GM12801 (cell line): ENCODE results near the gene ARL17A.
"Not testable (repeated sequence)": the region's sequence is repeated elsewhere in the genome, so short reads cannot be mapped to it uniquely, and the experiment has no call there.

Source experiments
- TF ChIP-seq, protein P1 (sequence below): IDR thresholded peaks from one replicate; pipeline ENCODE4 v1.5.1; 2011; ENCODE audit warnings: control low read depth; ENCODE audit not compliant: insufficient read length; ENCODE audit errors: extremely low read depth

ARL17A gene

DNA sequence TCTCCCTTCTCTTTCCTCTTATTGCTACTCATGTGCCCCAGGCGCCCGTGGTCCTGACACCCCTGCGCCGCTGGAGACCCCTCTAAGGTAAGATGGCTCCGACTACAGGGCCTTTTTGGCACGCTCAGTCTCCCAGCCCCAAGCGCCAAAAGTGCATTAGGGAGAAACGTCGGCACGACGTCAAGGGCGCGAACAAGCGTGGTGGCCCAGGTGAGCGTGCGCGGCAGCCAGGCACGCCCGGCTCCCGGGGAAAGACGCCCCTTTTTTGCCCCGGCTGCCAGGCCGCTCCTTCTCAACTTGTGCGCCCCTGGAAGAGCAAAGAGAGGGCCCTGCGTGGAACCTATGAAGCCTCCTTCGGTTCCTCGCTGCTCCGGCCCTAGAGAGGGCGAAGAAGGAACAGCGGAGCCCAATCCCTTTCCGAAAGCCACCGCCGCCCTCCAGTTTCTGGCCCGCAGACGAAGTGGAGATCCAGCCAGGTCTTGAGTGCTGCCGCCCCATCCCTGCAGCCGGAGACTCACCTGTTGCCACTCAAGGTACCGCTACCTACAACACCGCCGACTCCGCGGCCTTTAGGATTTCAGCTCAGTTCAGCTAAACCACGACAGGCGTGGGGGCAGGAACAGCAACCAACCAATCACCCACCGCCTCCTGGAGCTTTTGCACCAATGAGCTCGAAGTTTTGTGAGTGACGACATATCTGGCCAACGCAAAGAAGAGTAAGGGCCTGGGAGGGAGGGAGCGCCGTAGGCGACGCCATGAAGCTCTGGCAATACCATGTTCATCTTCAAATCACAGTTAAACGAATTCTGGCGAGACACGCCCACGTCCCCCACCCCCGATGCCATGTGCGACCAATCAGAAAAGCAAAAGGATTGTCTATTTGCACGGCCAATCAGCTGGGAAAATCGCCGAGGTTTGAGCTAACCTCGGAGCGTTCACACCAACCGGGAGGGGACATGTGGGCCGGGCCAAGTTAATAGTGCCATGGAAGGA is at the start of gene ARL17A:
ARL17A (minus strand) TSS at position 609 of the 993 bp plus-strand sequence. CDS start 3,369 bp downstream, outside the sequence.
- TF ChIP-seq, protein P1, sequence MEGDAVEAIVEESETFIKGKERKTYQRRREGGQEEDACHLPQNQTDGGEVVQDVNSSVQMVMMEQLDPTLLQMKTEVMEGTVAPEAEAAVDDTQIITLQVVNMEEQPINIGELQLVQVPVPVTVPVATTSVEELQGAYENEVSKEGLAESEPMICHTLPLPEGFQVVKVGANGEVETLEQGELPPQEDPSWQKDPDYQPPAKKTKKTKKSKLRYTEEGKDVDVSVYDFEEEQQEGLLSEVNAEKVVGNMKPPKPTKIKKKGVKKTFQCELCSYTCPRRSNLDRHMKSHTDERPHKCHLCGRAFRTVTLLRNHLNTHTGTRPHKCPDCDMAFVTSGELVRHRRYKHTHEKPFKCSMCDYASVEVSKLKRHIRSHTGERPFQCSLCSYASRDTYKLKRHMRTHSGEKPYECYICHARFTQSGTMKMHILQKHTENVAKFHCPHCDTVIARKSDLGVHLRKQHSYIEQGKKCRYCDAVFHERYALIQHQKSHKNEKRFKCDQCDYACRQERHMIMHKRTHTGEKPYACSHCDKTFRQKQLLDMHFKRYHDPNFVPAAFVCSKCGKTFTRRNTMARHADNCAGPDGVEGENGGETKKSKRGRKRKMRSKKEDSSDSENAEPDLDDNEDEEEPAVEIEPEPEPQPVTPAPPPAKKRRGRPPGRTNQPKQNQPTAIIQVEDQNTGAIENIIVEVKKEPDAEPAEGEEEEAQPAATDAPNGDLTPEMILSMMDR = not testable (repeated sequence)

DNA sequence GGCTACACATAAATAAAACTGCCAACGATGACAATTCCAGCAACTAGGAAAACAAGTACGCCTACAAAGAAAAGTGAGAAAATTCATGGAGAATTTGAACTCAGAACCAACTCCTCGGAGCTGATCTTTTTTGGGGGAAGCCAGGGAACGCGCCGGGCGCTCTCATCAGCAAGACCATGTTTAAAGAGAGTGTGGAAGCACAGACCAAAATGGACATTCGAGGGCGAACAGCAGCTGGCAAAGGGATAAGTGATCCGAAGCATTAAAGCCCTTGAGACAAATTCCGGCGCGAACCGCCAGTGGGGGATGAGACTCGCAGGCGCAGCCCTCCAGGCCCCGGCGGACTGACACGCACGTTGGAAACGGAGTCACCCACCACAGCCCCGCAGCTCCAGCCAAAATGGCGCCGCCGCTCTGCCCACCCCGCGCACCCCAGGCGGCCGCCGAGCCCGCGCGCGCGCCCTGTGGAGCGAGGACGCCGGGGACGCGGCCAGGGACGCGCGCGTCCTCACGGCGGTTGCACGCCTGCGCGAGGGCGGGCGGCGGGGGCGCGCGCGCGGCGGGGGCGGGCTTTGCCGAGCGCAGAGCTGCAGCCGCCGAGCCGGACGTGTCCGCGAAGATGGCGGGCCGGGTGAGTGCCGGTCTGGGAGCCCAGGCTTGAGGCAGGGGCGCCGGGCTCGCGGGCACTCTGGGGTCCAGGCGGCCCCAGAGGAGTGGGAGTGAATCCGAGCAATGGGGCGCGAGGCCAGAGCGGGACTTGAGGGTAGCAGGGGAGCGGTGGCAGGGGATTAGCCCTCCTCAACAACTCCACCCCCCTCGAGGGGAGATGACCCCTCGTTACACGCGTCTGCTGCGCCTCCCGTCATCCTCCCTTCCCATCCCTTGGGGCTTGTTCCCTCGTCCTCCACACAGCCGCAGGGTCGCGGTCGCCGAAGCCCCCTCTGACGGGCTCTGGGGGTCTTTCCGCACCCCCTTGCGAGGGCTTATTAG is 11.0 kb upstream of the ARL17A start, which contains the start of gene NSF:
NSF (plus strand) TSS at position 513 of the 990 bp plus-strand sequence; CDS start at position 620, 107 bp downstream.
- TF ChIP-seq, protein P1 = not testable (repeated sequence)

DNA sequence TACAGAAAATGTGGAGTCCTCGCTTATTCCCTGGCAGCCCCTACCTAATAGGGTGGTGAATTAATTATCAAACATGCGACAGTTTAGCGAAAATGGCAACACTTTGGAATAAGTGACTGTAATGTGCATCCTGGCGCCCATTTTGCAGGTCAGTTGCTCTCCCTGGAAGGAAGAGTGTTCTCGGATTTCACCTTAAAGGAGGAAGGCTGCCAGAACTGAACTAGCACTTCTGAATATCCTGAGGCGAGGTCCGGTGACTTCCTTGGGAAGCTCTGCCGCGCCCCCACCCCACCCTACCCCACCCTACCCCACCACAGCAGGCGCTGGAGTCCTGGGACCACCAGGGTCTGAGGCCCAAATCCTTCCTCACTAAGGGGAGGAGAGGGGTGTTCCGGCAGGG is 67.3 kb downstream of the ARL17A start, which contains the start of gene LRRC37A2:
LRRC37A2 (plus strand) TSS at position 301 of the 400 bp plus-strand sequence. CDS start 245 bp downstream, outside the sequence.
- TF ChIP-seq, protein P1 = not testable (repeated sequence)
